ENCODE measurements around the gene UBAP1L.
A peak's percentile ranks its signal among the peaks of the same experiment; 100 is the strongest.

UBAP1L gene

DNA sequence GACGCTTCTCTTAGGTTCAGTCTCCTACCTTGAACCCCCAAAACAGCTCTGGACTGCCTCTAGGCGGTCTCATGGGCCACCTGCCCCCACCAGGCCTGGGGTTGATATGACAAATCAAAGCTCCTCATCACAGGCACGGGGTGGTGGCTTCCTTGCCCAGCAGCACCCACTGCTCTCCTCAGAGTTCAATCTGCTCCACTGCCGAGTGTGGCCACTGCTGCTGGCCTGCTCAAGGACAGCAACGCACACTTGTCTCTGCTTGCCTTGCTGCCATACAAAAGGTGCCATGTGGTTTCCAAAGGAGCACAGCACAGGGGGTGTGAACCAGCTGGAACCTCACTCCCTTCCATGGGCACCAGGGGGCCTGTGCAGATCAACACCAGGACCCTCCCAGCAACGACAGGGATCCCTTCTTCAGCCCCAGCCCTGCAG, 28.3 kb downstream of the UBAP1L start:
- H3K4me3 ChIP-seq (ENCODE audit: low read depth, low read length): no peak overlapping the region
- TF ChIP-seq, protein P1, sequence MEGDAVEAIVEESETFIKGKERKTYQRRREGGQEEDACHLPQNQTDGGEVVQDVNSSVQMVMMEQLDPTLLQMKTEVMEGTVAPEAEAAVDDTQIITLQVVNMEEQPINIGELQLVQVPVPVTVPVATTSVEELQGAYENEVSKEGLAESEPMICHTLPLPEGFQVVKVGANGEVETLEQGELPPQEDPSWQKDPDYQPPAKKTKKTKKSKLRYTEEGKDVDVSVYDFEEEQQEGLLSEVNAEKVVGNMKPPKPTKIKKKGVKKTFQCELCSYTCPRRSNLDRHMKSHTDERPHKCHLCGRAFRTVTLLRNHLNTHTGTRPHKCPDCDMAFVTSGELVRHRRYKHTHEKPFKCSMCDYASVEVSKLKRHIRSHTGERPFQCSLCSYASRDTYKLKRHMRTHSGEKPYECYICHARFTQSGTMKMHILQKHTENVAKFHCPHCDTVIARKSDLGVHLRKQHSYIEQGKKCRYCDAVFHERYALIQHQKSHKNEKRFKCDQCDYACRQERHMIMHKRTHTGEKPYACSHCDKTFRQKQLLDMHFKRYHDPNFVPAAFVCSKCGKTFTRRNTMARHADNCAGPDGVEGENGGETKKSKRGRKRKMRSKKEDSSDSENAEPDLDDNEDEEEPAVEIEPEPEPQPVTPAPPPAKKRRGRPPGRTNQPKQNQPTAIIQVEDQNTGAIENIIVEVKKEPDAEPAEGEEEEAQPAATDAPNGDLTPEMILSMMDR (IDR thresholded peaks at IDR 0.05; ENCODE audit: low read depth, low read length): no peak; the same call in 1 of the 2 replicates

DNA sequence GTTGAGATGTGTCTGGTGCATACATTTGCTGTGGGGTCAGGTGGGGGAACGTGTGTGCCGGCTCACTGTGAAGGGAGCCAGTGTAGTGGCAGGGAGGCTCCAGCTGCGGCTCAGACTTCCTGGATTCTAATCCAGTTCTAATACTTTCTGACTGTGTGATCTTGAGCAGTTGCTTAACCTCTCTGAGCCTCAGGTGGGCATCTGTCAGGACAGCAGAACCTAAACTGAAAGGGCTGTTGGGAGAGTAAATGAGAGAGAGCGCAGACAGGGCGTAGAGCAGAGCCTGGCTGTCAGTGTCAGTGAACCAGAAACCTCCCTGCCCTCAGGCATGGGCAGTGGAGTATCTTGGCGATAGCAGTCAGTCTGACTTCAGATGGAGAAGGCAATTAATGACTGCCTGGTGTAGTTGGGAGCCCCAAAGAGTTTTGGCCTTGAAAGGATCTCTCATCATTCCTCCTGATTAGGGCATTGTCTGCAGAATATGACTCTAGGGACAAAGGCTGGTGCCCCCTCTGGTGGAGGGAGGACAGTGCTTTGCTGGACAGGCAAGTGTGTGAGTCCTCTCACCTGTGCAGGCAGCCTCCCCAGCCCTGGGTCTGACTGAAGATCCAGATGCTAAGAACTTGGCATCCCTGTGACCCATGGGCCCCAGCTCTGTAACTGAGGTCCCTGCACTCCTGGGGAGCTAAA, 28.9 kb downstream of the UBAP1L start:
- H3K4me3 ChIP-seq (ENCODE audit: low read depth, low read length): no peak overlapping the region

DNA sequence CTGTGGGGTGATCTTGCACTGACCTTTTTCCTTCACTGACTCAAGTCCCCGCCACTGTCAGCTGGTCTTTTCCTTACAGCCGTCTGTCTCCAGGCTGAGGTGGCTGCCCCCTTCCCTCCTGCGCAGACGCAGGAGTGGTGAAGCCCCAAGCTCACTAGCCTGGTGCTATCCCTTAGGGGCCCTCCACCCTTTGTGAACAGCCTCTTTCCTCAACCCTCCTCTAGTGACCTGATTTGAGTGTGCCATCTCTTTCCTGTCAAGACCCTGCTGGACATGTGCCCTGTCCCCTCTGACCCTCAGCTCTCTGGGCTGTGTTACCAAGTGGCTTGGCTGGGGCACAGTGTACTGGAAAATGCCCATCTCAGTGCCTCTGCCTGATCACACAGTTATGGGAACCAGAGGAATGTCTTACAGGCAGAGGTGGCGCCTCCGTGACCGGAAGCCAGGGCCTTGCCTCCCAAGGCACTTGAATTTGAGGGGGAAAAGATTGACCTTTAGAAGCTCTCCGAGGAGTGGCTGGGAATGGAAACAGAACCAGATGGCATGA, 29.7 kb downstream of the UBAP1L start:
- H3K4me3 ChIP-seq (ENCODE audit: low read depth, low read length): no peak overlapping the region
- TF ChIP-seq, protein P1 (IDR thresholded peaks at IDR 0.05; ENCODE audit: low read depth, low read length): no peak

More for the DNA sequence above, 28.9 kb downstream of the UBAP1L start:
- TF ChIP-seq, protein P1 (IDR thresholded peaks at IDR 0.05; ENCODE audit: low read depth, low read length): peak; percentile 48

DNA sequence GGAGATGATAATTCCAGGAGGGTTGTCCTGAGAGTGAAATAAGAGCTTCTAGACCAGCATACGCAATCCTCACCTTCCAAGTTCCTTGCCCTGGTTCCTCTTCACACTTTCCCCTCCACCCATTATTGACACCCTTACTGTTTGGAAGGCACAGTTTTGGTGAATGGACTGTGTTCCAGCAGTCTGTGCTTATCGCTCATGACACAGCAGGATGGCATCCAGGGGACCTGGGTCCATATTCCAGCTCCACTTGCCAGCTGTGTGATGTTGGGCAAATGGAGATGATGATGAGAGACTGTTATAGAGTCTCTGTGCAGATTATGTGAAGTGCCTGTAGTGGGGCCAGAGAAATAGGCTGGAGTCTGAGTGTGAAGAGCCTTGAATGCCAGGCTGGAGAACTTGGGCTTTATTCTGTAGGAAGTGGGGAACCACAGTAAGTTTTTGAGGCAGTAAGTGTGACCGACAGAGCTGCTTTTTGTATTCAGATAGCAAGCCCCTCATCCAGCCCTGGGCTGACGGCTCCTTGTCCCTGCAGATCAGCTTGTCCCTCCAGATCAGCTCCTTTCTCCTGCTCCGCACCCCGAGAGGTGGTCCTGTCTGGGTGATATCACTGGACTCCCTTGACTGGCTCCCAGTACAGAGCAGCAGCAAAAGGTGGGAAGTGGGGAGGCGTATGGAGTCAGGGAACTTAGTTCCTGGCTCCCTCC, 30.3 kb downstream of the UBAP1L start:
- no peak overlapping the region for H3K4me3 ChIP-seq (ENCODE audit: low read depth, low read length)
- TF ChIP-seq, protein P1 (IDR thresholded peaks at IDR 0.05; ENCODE audit: low read depth, low read length): no peak

DNA sequence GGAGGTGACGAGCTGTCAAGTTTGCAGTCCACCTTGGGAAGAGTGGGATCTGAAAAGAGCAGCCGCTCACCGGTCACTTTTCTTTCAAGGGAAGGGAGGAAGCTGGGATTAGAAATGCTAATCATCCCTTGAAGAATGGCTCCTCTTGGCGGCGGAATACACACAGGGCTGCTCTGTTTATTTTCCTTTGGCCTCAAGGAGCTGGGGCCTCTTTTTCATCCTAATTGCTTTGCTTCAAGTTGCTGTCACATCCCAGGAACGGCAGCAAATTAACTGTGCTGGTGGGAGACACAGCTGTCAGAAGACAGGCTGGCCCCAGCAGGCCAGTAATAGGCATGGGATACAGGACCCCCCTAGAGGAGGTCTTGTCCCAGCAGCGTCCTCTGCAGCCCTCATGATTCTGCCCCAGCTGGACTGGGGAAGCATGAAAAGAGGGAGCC, 31.7 kb downstream of the UBAP1L start:
- TF ChIP-seq, protein P1 (IDR thresholded peaks at IDR 0.05; ENCODE audit: low read depth, low read length): peak; percentile 57
- no peak overlapping the region for H3K4me3 ChIP-seq (ENCODE audit: low read depth, low read length)

DNA sequence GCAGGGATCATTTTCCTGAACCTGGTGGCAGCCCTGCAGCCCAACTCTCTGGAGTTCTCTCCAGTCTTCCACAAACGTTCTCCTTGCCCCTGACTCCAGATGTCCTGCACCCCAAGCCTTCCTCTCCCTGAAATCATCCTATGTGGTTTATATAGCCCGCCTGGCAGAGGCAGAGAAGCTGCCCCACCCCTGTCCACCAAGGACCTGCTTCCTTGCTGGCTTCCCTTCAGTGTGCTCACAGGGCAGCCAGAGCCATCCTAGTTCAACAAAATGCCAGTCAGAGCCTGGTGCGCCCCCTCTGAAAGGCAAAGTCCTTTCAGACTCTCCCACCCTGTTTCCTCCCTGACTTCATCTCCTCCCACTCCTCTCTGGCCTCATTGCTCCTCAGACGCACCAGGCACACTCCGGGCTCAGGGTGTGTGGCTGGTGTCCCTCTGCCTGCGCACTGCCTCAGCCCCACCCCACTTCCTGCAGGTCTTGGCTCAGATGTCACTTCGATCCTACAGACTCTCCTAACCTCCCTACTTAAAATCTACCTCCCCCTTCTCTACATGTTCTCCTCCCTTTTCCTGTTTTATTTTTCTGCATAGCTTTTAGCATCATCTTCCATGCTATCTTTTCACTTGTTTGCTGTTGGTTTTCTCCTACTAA, 32.6 kb downstream of the UBAP1L start:
- H3K4me3 ChIP-seq (ENCODE audit: low read depth, low read length): no peak overlapping the region
- TF ChIP-seq, protein P1 (IDR thresholded peaks at IDR 0.05; ENCODE audit: low read depth, low read length): no peak

Measured in WI38 (cell line).